Caco-2 (cell line): ENCODE measurements around the gene MEGF6. TPM values are rescaled to one million over a fixed set of nuclear protein-coding genes. Genes with fewer than 3 reads are reported as not detected.
A peak's percentile ranks its signal among the peaks of the same experiment; 100 is the strongest.

Experiments used
- BruUV-seq: library from RNA; stranded (reverse); fragments of 400-500 nt; replicated peaks from 2 replicates; lab custom pipeline; 2021; lab: Mats Ljungman, UMichigan
- CTCF ChIA-PET: fragments of 300-600 bp; sonication (Branson Sonifier 250); formaldehyde crosslinking; loops from one replicate; lab custom pipeline; 2022; ENCODE audit warnings: antibody characterized with exemption; lab: Charles Lee
- POLR2A ChIA-PET: fragments of 300-600 bp; sonication (Branson Sonifier 250); formaldehyde crosslinking; loops from one replicate; lab custom pipeline; 2022; ENCODE audit warnings: antibody characterized with exemption; lab: Charles Lee
- DNase-seq, 2 experiments: peaks; one replicate each; pipeline versions ENCODE4 v3.0.0 to v3.0.0-alpha.2; 2020 to 2022
- H3K27me3 ChIP-seq: replicated peaks from 2 replicates; pipeline ENCODE4 v1.6.0; 2011; ENCODE audit warnings: low read length; ENCODE audit not compliant: control insufficient read depth, insufficient read depth
- H3K36me3 ChIP-seq: 2 replicates; pipeline ENCODE4 v1.5.1; 2011; ENCODE audit warnings: low read length; ENCODE audit not compliant: control insufficient read depth, insufficient read depth
- H3K4me1 ChIP-seq: fragments of 250-450 bp; sonication (Bioruptor Pico); 2 replicates; pipeline ENCODE4 v1.5.1; 2020; ENCODE audit warnings: mild to moderate bottlenecking
- H3K4me3 ChIP-seq: 2 replicates; pipeline ENCODE4 v1.5.1; 2011; ENCODE audit warnings: low read depth, mild to moderate bottlenecking, control low read depth, low read length
- H3K9me3 ChIP-seq: fragments of 250-450 bp; sonication (Bioruptor Pico); 2 replicates; pipeline ENCODE4 v1.5.1; 2020; ENCODE audit warnings: mild to moderate bottlenecking, moderate library complexity
- H3K27ac Mint-ChIP-seq: one replicate; pipeline ENCODE4 v1.8.0; 2022; ENCODE audit warnings: mixed read lengths; ENCODE audit not compliant: unreplicated experiment
- H3K27me3 Mint-ChIP-seq: one replicate; pipeline ENCODE4 v1.8.0; 2022; ENCODE audit warnings: mixed read lengths; ENCODE audit not compliant: insufficient read depth, unreplicated experiment
- H3K36me3 Mint-ChIP-seq: one replicate; pipeline ENCODE4 v1.8.0; 2022; ENCODE audit warnings: mild to moderate bottlenecking, mixed read lengths; ENCODE audit not compliant: insufficient read depth, unreplicated experiment
- H3K4me1 Mint-ChIP-seq: one replicate; pipeline ENCODE4 v1.8.0; 2022; ENCODE audit warnings: low read depth, mixed read lengths; ENCODE audit not compliant: unreplicated experiment
- H3K4me3 Mint-ChIP-seq: one replicate; pipeline ENCODE4 v1.8.0; 2022; ENCODE audit warnings: mild to moderate bottlenecking, moderate library complexity, mixed read lengths; ENCODE audit not compliant: unreplicated experiment
- H3K9me3 Mint-ChIP-seq: one replicate; pipeline ENCODE4 v1.8.0; 2022; ENCODE audit warnings: mixed read lengths; ENCODE audit not compliant: unreplicated experiment
- intact Hi-C: fragments of 100-400 bp; cut with micrococcal nuclease; formaldehyde crosslinking; loops from one replicate; pipeline ENCODE4 v1.10.0; 2022; ENCODE audit not compliant: unreplicated experiment
- total RNA-seq: library from RNA; stranded (reverse); gene quantifications from 2 replicates; pipeline ENCODE4 v1.2.3, GENCODE V29; 2022
- TF ChIP-seq, protein P1 (sequence below), 2 experiments: fragments of 200-600 bp in 1 of 2; IDR thresholded peaks; 1 replicate in 1 of 2; 2 replicates in 1 of 2; pipeline versions ENCODE4 v1.5.1 to v1.8.0; 2011 to 2022; ENCODE audit warnings: antibody characterized with exemption in 1 of 2, control low read depth in 1 of 2, inconsistent platforms in 1 of 2, low read depth in 1 of 2, low read length in 1 of 2, mild to moderate bottlenecking in 1 of 2, moderate library complexity in 1 of 2; ENCODE audit not compliant: insufficient read depth in 1 of 2, severe bottlenecking in 1 of 2, unreplicated experiment in 1 of 2

MEGF6 gene
- total RNA-seq, 1 experiment from 2014 or later, result 13.3 TPM

GRCh38 chr1:3553166-3553939 is 58.0 kb downstream of the MEGF6 start:
- no peaks in the 10 kb centered on the region for H3K9me3 Mint-ChIP-seq
- Histone ChIP-seq H3K27me3 (no peaks in the 10 kb centered on the region), H3K36me3 (no peaks in the 10 kb centered on the region), H3K4me3 (no peak overlapping the region), H3K4me1 (peaks cover 8% of the 10 kb centered on the region), H3K9me3 (no peaks in the 10 kb centered on the region)
- no peak overlapping the region for H3K4me3 Mint-ChIP-seq
- no peaks in the 10 kb centered on the region for H3K4me1 Mint-ChIP-seq
- TF ChIP-seq, protein P1, sequence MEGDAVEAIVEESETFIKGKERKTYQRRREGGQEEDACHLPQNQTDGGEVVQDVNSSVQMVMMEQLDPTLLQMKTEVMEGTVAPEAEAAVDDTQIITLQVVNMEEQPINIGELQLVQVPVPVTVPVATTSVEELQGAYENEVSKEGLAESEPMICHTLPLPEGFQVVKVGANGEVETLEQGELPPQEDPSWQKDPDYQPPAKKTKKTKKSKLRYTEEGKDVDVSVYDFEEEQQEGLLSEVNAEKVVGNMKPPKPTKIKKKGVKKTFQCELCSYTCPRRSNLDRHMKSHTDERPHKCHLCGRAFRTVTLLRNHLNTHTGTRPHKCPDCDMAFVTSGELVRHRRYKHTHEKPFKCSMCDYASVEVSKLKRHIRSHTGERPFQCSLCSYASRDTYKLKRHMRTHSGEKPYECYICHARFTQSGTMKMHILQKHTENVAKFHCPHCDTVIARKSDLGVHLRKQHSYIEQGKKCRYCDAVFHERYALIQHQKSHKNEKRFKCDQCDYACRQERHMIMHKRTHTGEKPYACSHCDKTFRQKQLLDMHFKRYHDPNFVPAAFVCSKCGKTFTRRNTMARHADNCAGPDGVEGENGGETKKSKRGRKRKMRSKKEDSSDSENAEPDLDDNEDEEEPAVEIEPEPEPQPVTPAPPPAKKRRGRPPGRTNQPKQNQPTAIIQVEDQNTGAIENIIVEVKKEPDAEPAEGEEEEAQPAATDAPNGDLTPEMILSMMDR (IDR thresholded peaks at IDR 0.05; ENCODE audit: insufficient read depth in 1 of 2, low read depth in 1 of 2, low read length in 1 of 2, severe bottlenecking in 1 of 2, unreplicated experiment in 1 of 2), result no peak
- intact Hi-C loops, result no loop called here
- peak; percentile 24 to 67 for DNase-seq
- H3K27ac Mint-ChIP-seq, result no peak overlapping the region
- no TSS peak for BruUV-seq
- ChIA-PET POLR2A (no interaction called here), CTCF (interaction anchor here (1.1 to 1.2 kb wide), 2 partner anchors 65 to 100 kb away, joined by 3 to 4 read pairs; no protein-coding TSS in a partner anchor)
- no peaks in the 10 kb centered on the region for H3K27me3 Mint-ChIP-seq
- H3K36me3 Mint-ChIP-seq, result no peaks in the 10 kb centered on the region

GRCh38 chr1:3552751-3553150 is 58.6 kb downstream of the MEGF6 start:
- no peak overlapping the region for H3K4me3 Mint-ChIP-seq
- Histone ChIP-seq H3K4me3 (no peak overlapping the region), H3K9me3 (no peaks in the 10 kb centered on the region), H3K36me3 (no peaks in the 10 kb centered on the region), H3K27me3 (no peaks in the 10 kb centered on the region), H3K4me1 (peaks cover 12% of the 10 kb centered on the region)
- no TSS peak for BruUV-seq
- H3K4me1 Mint-ChIP-seq, result no peaks in the 10 kb centered on the region
- DNase-seq, result no peak
- no peaks in the 10 kb centered on the region for H3K9me3 Mint-ChIP-seq
- H3K36me3 Mint-ChIP-seq, result no peaks in the 10 kb centered on the region
- H3K27me3 Mint-ChIP-seq, result no peaks in the 10 kb centered on the region
- no peak overlapping the region for H3K27ac Mint-ChIP-seq
- TF ChIP-seq, protein P1 (IDR thresholded peaks at IDR 0.05; ENCODE audit: insufficient read depth in 1 of 2, low read depth in 1 of 2, low read length in 1 of 2, severe bottlenecking in 1 of 2, unreplicated experiment in 1 of 2), result no peak
- ChIA-PET POLR2A (no interaction called here), CTCF (no interaction called here)
- intact Hi-C loops, result no loop called here

DNA sequence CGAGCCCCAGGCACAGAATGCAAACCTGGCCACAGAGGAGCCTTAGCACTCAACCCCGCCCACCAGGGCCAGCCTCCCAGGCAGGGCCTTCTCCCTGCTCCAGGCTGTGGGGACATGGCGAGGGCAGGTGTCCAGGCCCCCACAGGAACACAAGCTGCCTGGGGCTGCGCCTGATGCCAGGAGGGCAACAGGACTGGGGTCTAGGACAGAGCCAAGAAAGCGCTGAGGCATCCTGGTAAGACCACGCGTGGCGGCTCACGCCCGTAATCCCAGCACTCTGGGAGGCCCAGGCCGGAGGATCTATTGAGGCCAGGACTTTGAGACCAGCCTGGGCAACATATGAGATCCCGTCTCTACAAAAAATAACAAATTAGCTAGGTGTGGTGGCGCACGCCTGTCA is 59.1 kb downstream of the MEGF6 start:
- H3K9me3 Mint-ChIP-seq, result no peaks in the 10 kb centered on the region
- no peaks in the 10 kb centered on the region for H3K36me3 Mint-ChIP-seq
- Histone ChIP-seq H3K4me3 (no peak overlapping the region), H3K27me3 (no peaks in the 10 kb centered on the region), H3K9me3 (no peaks in the 10 kb centered on the region), H3K36me3 (no peaks in the 10 kb centered on the region), H3K4me1 (peaks cover 14% of the 10 kb centered on the region)
- DNase-seq, result no peak
- H3K27ac Mint-ChIP-seq, result no peak overlapping the region
- CTCF ChIA-PET, result no interaction called here
- BruUV-seq, result no TSS peak
- TF ChIP-seq, protein P1 (IDR thresholded peaks at IDR 0.05; ENCODE audit: insufficient read depth in 1 of 2, low read depth in 1 of 2, low read length in 1 of 2, severe bottlenecking in 1 of 2, unreplicated experiment in 1 of 2), result no peak
- POLR2A ChIA-PET, result no interaction called here
- intact Hi-C loops, result no loop called here
- no peaks in the 10 kb centered on the region for H3K4me1 Mint-ChIP-seq
- no peak overlapping the region for H3K4me3 Mint-ChIP-seq
- H3K27me3 Mint-ChIP-seq, result no peaks in the 10 kb centered on the region
